Inflammatory macrophage (primary cell): Measurements from ENCODE around the gene POFUT2.
A peak's percentile ranks its signal among the peaks of the same experiment; 100 is the strongest.

Source experiments
- DNase-seq, 2 donors: peaks; one replicate each; pipeline ENCODE4 v3.0.0-alpha.2; 2020 to 2022

POFUT2 gene

GRCh38 chr21:45248301-45248892, 39.3 kb downstream of the POFUT2 start:
- no peak for DNase-seq

GRCh38 chr21:45246386-45247320, 41.0 kb downstream of the POFUT2 start:
- no peak for DNase-seq

- no peak for DNase-seq
Measured at GRCh38 chr21:45244799-45245340, 42.8 kb downstream of the POFUT2 start.

- DNase-seq = no peak
Measured at GRCh38 chr21:45243603-45244002, 44.1 kb downstream of the POFUT2 start.

- DNase-seq = no peak
Measured at GRCh38 chr21:45241357-45241756, 46.3 kb downstream of the POFUT2 start.

GRCh38 chr21:45237401-45237800, 50.3 kb downstream of the POFUT2 start:
- no peak for DNase-seq

GRCh38 chr21:45236481-45236880, 51.2 kb downstream of the POFUT2 start:
- DNase-seq = peak; percentile 38 to 64

GRCh38 chr21:45235488-45235887, 52.2 kb downstream of the POFUT2 start:
- no peak for DNase-seq

GRCh38 chr21:45234965-45235364, 52.7 kb downstream of the POFUT2 start:
- DNase-seq = no peak

GRCh38 chr21:45234127-45234526, 53.6 kb downstream of the POFUT2 start:
- DNase-seq = no peak

- no peak for DNase-seq
Measured at GRCh38 chr21:45231705-45232104, 56.0 kb downstream of the POFUT2 start.

GRCh38 chr21:45228656-45229240, 58.9 kb downstream of the POFUT2 start:
- DNase-seq = no peak

GRCh38 chr21:45228171-45228641, 59.5 kb downstream of the POFUT2 start:
- DNase-seq = no peak

- DNase-seq = no peak
Measured at GRCh38 chr21:45227735-45228134, 60.0 kb downstream of the POFUT2 start.

- no peak for DNase-seq
Measured at GRCh38 chr21:45226540-45227326, 61.0 kb downstream of the POFUT2 start.

- no peak for DNase-seq
Measured at GRCh38 chr21:45225741-45226327, 61.9 kb downstream of the POFUT2 start.

GRCh38 chr21:45225041-45225740, 62.5 kb downstream of the POFUT2 start:
- no peak for DNase-seq

GRCh38 chr21:45224189-45224938, 63.3 kb downstream of the POFUT2 start:
- DNase-seq = no peak

- no peak for DNase-seq
Measured at GRCh38 chr21:45223236-45224185, 64.2 kb downstream of the POFUT2 start.
